ENCODE measurements around the gene VPS50. TPM values are rescaled to one million over a fixed set of nuclear protein-coding genes. Genes with fewer than 3 reads are reported as not detected.

VPS50 gene
- total RNA-seq, 1 donor from 2014 or later: 17.0 TPM

DNA sequence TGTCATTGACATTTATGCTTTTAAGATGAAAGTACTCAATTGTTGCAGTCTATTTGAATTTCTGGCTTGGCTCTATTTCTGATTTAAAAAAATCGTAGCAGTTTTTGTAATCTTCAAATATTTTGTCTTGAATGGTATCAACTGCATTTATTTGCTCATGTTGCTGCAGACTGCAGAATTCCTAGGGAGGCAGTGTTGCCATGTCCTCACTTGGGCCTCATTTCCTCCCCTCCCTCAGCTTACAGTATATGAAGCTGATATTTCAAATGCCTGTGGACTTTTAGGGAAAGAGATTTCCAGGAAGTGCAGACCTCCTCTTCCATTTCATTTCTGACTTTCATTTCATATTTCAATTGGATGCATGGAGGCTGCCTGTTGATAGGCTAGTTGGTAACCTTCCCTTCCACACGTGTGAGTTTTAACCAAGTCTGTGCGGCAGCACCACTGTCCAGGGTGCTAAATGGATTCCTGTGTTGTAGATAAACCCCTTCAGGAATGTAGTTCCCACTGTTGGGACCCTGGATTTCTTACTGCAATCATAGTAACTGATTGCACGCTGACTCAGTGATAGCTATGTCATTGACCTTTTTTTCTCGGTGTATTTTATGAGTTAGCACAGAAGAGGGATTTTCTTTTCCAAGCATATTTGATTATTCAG is 17.5 kb downstream of the VPS50 start:
- no peaks in the 10 kb centered on the region for H3K27me3 Mint-ChIP-seq (ENCODE audit: insufficient read depth)
- H3K27ac Mint-ChIP-seq: no peak overlapping the region
- H3K9me3 Mint-ChIP-seq: no peaks in the 10 kb centered on the region
- H3K36me3 Mint-ChIP-seq (ENCODE audit: low read depth): no peaks in the 10 kb centered on the region
- no peaks in the 10 kb centered on the region for H3K4me1 Mint-ChIP-seq (ENCODE audit: low read depth)
- intact Hi-C loops (cut with micrococcal nuclease): loop anchor here (5.0 kb wide), 2 partner anchors 123 to 1188 kb away; no protein-coding TSS in a partner anchor
- H3K4me3 Mint-ChIP-seq: no peak overlapping the region
- DNase-seq (ENCODE audit: low spot score): no peak

- Mint-ChIP-seq H3K27ac (no peak overlapping the region), H3K36me3 (ENCODE audit: low read depth) (no peaks in the 10 kb centered on the region), H3K9me3 (no peaks in the 10 kb centered on the region), H3K4me1 (ENCODE audit: low read depth) (no peaks in the 10 kb centered on the region), H3K4me3 (no peak overlapping the region), H3K27me3 (ENCODE audit: insufficient read depth) (no peaks in the 10 kb centered on the region)
- intact Hi-C loops (cut with micrococcal nuclease): no loop called here
- DNase-seq (ENCODE audit: low spot score): no peak
Measured at GRCh38 chr7:93258661-93259060, 26.5 kb downstream of the VPS50 start.

DNA sequence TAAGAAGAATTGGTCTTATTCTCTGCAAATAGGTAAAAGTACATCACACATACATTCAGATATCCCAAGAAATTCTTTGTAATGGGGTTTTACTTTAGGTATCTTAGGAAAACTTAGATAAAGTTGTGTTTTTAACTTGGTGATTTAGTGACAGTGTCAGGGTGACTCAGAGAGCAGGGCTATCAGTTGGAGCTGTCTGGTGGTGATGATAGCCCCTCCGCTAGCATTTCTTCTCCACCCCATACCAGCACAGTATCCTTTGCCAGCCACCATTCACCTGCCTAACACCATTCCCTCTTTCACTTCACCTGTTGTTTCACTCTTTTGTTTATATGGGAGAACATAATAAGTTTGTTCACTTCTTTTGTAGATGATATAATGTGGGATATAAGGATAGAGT is 30.4 kb downstream of the VPS50 start:
- H3K4me1 Mint-ChIP-seq (ENCODE audit: low read depth): no peaks in the 10 kb centered on the region
- no peaks in the 10 kb centered on the region for H3K36me3 Mint-ChIP-seq (ENCODE audit: low read depth)
- no peak overlapping the region for H3K27ac Mint-ChIP-seq
- no peaks in the 10 kb centered on the region for H3K27me3 Mint-ChIP-seq (ENCODE audit: insufficient read depth)
- H3K9me3 Mint-ChIP-seq: no peaks in the 10 kb centered on the region
- intact Hi-C loops (cut with micrococcal nuclease): no loop called here
- H3K4me3 Mint-ChIP-seq: no peak overlapping the region
- DNase-seq (ENCODE audit: low spot score): no peak

DNA sequence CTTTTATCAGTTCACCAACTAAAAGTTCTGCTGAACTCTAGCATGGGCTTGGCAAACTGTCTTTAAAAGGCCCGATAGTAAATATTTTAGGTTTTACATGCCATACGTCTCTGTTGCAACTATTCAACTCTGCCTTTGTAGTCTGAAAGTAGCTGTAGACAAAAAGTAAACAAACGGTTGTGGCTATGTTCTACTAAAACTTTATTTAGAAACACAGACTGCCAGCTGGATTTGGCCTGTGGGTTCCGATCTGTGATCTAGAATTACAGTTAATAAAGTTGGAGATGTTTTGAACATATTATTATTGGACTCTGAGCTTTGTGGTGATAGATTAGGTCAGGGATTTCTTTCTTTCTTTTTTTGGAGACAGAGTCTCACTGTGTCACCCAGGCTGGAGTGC is 33.1 kb downstream of the VPS50 start:
- Mint-ChIP-seq H3K27ac (no peak overlapping the region), H3K9me3 (no peaks in the 10 kb centered on the region), H3K27me3 (ENCODE audit: insufficient read depth) (no peaks in the 10 kb centered on the region), H3K36me3 (ENCODE audit: low read depth) (no peaks in the 10 kb centered on the region), H3K4me3 (no peak overlapping the region), H3K4me1 (ENCODE audit: low read depth) (no peaks in the 10 kb centered on the region)
- intact Hi-C loops (cut with micrococcal nuclease): no loop called here
- no peak for DNase-seq (ENCODE audit: low spot score)

DNA sequence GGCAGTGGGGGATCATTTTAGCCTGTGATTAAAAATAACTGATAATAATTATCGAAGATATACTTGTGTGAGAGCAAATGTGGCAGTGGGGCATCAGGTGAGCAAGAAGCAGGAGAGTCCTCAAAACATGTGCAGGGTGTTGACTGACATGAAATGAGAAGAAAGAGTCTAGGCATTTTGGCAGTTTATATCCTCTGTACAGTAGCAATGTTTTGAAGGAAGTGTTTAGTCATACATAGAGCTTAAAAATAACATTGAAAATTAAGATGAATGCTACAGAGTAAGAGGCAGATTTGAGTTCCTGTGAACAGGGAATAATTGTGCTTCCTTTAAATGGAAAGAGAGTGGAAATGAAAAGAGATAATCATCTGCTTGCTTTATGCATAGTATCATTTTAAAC is 47.4 kb downstream of the VPS50 start:
- Mint-ChIP-seq H3K36me3 (ENCODE audit: low read depth) (peaks cover 6% of the 10 kb centered on the region), H3K9me3 (no peaks in the 10 kb centered on the region), H3K4me3 (no peak overlapping the region), H3K27me3 (ENCODE audit: insufficient read depth) (no peaks in the 10 kb centered on the region), H3K27ac (no peak overlapping the region), H3K4me1 (ENCODE audit: low read depth) (peaks cover 5% of the 10 kb centered on the region)
- DNase-seq (ENCODE audit: low spot score): no peak
- intact Hi-C loops (cut with micrococcal nuclease): no loop called here

DNA sequence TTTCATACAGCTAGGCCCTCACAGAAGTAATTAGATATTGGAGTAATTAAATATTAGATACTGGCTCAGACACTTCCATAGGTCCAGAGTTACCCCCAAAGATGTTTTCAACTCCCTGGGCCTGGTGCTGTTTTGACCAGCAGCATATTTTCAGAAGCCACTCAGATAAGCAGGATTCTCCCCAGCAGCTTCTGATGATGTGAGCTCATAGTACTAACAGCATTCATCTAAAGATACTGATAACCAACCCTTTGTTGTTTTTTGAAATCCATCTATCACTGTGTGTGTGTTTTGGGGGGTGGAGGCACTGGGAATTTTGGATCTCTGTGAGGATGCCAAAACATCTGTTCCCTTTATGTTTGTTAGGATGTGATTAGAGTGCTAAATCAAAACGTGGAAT is 52.7 kb downstream of the VPS50 start:
- Mint-ChIP-seq H3K36me3 (ENCODE audit: low read depth) (no peaks in the 10 kb centered on the region), H3K4me1 (ENCODE audit: low read depth) (no peaks in the 10 kb centered on the region), H3K4me3 (no peak overlapping the region), H3K27ac (no peak overlapping the region), H3K27me3 (ENCODE audit: insufficient read depth) (no peaks in the 10 kb centered on the region), H3K9me3 (no peaks in the 10 kb centered on the region)
- intact Hi-C loops (cut with micrococcal nuclease): no loop called here
- DNase-seq (ENCODE audit: low spot score): no peak

DNA sequence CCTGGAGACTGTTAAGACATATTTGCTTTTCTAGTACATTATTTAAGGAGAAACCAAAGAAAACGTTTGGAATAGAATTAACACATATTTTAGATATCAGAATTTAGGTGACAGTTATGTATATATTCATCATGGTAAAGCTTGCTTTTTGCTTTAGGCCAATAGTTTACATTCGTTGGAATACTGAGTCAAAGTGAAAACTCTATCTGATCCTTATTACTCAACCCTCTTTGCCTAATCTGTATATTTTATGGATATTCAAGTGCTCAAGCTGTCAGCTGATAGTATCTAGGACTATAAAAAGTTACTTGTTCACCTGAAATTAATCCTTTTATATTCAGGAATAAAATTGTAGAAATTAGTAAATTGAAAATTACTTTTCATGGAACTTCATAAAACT is 61.1 kb downstream of the VPS50 start:
- H3K4me3 Mint-ChIP-seq: no peak overlapping the region
- peaks cover 5% of the 10 kb centered on the region for H3K36me3 Mint-ChIP-seq (ENCODE audit: low read depth)
- H3K4me1 Mint-ChIP-seq (ENCODE audit: low read depth): no peaks in the 10 kb centered on the region
- DNase-seq (ENCODE audit: low spot score): no peak
- H3K27ac Mint-ChIP-seq: no peak overlapping the region
- no peaks in the 10 kb centered on the region for H3K27me3 Mint-ChIP-seq (ENCODE audit: insufficient read depth)
- intact Hi-C loops (cut with micrococcal nuclease): no loop called here
- H3K9me3 Mint-ChIP-seq: no peaks in the 10 kb centered on the region

GRCh38 chr7:93298206-93298605 is 66.0 kb downstream of the VPS50 start:
- Mint-ChIP-seq H3K4me3 (no peak overlapping the region), H3K27me3 (ENCODE audit: insufficient read depth) (no peaks in the 10 kb centered on the region), H3K4me1 (ENCODE audit: low read depth) (no peaks in the 10 kb centered on the region), H3K27ac (no peak overlapping the region), H3K9me3 (no peaks in the 10 kb centered on the region), H3K36me3 (ENCODE audit: low read depth) (peaks cover 5% of the 10 kb centered on the region)
- no peak for DNase-seq (ENCODE audit: low spot score)
- intact Hi-C loops (cut with micrococcal nuclease): no loop called here

GRCh38 chr7:93298671-93299070 is 66.5 kb downstream of the VPS50 start:
- no peak for DNase-seq (ENCODE audit: low spot score)
- Mint-ChIP-seq H3K36me3 (ENCODE audit: low read depth) (peaks cover 5% of the 10 kb centered on the region), H3K27me3 (ENCODE audit: insufficient read depth) (no peaks in the 10 kb centered on the region), H3K27ac (no peak overlapping the region), H3K4me3 (no peak overlapping the region), H3K9me3 (no peaks in the 10 kb centered on the region), H3K4me1 (ENCODE audit: low read depth) (no peaks in the 10 kb centered on the region)
- intact Hi-C loops (cut with micrococcal nuclease): no loop called here

DNA sequence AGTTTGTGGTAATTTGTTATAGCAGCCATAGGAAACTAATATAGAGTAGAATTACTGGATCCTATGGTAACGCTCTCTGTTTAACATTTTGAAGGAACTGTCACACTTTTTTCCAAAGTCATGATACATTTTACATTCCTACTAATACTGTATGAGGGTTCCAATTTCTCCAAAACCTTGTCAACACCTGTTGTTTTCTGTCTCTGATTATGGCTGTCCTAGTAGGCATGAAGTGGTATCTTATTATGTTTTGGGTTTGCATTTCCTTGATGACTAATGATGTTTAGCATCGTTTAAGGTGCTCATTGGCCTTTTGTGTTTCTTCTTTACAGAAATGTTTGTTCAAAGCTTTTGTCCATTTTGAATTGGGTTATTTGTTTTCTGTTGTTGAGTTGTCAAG is 69.6 kb downstream of the VPS50 start:
- no peak overlapping the region for H3K4me3 Mint-ChIP-seq
- H3K9me3 Mint-ChIP-seq: no peaks in the 10 kb centered on the region
- no peaks in the 10 kb centered on the region for H3K27me3 Mint-ChIP-seq (ENCODE audit: insufficient read depth)
- peaks cover 5% of the 10 kb centered on the region for H3K36me3 Mint-ChIP-seq (ENCODE audit: low read depth)
- H3K27ac Mint-ChIP-seq: no peak overlapping the region
- H3K4me1 Mint-ChIP-seq (ENCODE audit: low read depth): no peaks in the 10 kb centered on the region
- intact Hi-C loops (cut with micrococcal nuclease): no loop called here
- DNase-seq (ENCODE audit: low spot score): no peak

GRCh38 chr7:93307131-93307660 is 75.0 kb downstream of the VPS50 start:
- Mint-ChIP-seq H3K27me3 (ENCODE audit: insufficient read depth) (no peaks in the 10 kb centered on the region), H3K4me1 (ENCODE audit: low read depth) (no peaks in the 10 kb centered on the region), H3K4me3 (no peak overlapping the region), H3K36me3 (ENCODE audit: low read depth) (no peaks in the 10 kb centered on the region), H3K27ac (no peak overlapping the region), H3K9me3 (no peaks in the 10 kb centered on the region)
- no peak for DNase-seq (ENCODE audit: low spot score)
- intact Hi-C loops (cut with micrococcal nuclease): no loop called here

DNA sequence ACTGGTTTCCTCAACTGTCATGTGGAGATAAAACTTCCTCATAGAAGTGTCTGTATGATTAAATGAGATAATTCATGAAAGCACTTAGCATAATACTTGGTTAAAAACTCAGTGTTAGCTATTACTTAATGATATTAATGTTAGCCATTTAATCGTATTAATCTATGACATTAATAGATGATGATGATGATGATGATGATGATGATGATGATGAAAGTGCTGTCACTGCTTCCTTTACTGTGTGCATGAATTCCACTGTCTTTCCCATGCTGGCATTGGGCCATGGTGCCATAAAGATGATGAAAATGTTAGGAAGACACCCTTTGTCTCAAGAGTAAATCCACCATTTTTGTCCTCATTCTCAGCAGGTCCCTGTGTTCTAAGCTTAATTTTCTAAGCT is 75.8 kb downstream of the VPS50 start:
- H3K4me1 Mint-ChIP-seq (ENCODE audit: low read depth): no peaks in the 10 kb centered on the region
- no peaks in the 10 kb centered on the region for H3K36me3 Mint-ChIP-seq (ENCODE audit: low read depth)
- no peaks in the 10 kb centered on the region for H3K9me3 Mint-ChIP-seq
- H3K27me3 Mint-ChIP-seq (ENCODE audit: insufficient read depth): no peaks in the 10 kb centered on the region
- no peak for DNase-seq (ENCODE audit: low spot score)
- intact Hi-C loops (cut with micrococcal nuclease): no loop called here
- H3K4me3 Mint-ChIP-seq: no peak overlapping the region
- H3K27ac Mint-ChIP-seq: no peak overlapping the region

GRCh38 chr7:93310346-93310745 is 78.2 kb downstream of the VPS50 start:
- Mint-ChIP-seq H3K4me1 (ENCODE audit: low read depth) (no peaks in the 10 kb centered on the region), H3K9me3 (no peaks in the 10 kb centered on the region), H3K4me3 (no peak overlapping the region), H3K27ac (no peak overlapping the region), H3K27me3 (ENCODE audit: insufficient read depth) (no peaks in the 10 kb centered on the region), H3K36me3 (ENCODE audit: low read depth) (no peaks in the 10 kb centered on the region)
- intact Hi-C loops (cut with micrococcal nuclease): no loop called here
- DNase-seq (ENCODE audit: low spot score): no peak

GRCh38 chr7:93314449-93314848 is 82.3 kb downstream of the VPS50 start:
- Mint-ChIP-seq H3K27me3 (ENCODE audit: insufficient read depth) (no peaks in the 10 kb centered on the region), H3K36me3 (ENCODE audit: low read depth) (no peaks in the 10 kb centered on the region), H3K27ac (no peak overlapping the region), H3K4me1 (ENCODE audit: low read depth) (peaks cover 6% of the 10 kb centered on the region), H3K9me3 (no peaks in the 10 kb centered on the region), H3K4me3 (no peak overlapping the region)
- intact Hi-C loops (cut with micrococcal nuclease): no loop called here
- DNase-seq (ENCODE audit: low spot score): no peak
